OCI-LY7 (cell line): ENCODE results near the gene AP1S1.

Experiments
- EZH2phosphoT487 ChIP-seq: fragments of 200-600 bp; sonication (generic); IDR thresholded peaks from 2 replicates; pipeline ENCODE4 v1.6.1; 2018; ENCODE audit warnings: low read depth, borderline replicate concordance, mild to moderate bottlenecking, mixed run types, antibody characterized with exemption, low read length, moderate library complexity, mixed read lengths
- TF ChIP-seq, protein P1 (sequence below): fragments of 200-600 bp; sonication (generic); conservative IDR thresholded peaks from 2 replicates; pipeline ENCODE4 v1.5.1; 2014; ENCODE audit warnings: mild to moderate bottlenecking, antibody characterized with exemption, low read length, moderate library complexity, mixed read lengths

DNA sequence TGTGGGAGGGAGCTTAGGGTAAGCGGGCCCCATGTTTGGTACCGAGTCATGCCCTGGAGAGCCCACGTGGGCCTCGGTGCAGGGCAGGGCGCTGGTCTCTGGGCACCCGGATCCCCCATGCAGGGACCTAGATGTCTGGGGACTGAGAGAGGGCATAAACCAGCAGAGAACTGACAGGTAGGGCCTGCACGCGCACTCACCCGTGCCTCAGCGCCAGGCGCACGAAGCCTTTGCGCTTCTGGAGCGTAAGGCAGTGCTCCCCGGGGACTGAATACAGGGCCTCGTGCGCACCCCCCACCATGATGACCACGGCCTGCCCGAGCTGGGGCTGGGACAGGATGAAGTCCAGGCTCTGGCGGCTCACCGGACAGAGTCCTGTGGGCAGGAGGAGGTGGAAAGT lies 43.7 kb downstream of the AP1S1 start:
- TF ChIP-seq, protein P1, sequence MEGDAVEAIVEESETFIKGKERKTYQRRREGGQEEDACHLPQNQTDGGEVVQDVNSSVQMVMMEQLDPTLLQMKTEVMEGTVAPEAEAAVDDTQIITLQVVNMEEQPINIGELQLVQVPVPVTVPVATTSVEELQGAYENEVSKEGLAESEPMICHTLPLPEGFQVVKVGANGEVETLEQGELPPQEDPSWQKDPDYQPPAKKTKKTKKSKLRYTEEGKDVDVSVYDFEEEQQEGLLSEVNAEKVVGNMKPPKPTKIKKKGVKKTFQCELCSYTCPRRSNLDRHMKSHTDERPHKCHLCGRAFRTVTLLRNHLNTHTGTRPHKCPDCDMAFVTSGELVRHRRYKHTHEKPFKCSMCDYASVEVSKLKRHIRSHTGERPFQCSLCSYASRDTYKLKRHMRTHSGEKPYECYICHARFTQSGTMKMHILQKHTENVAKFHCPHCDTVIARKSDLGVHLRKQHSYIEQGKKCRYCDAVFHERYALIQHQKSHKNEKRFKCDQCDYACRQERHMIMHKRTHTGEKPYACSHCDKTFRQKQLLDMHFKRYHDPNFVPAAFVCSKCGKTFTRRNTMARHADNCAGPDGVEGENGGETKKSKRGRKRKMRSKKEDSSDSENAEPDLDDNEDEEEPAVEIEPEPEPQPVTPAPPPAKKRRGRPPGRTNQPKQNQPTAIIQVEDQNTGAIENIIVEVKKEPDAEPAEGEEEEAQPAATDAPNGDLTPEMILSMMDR: no peak
- no peak for TF ChIP-seq EZH2phosphoT487
